Fibroblast of peridontal ligament (primary cell): Measurements from ENCODE around the gene SSUH2.
"Not testable (repeated sequence)": the region's sequence is repeated elsewhere in the genome, so short reads cannot be mapped to it uniquely, and the experiment has no call there.

Experiments
- DNase-seq: peaks from one replicate; pipeline ENCODE4 v3.0.0-alpha.2; 2010; ENCODE audit errors: extremely low read depth

SSUH2 gene, protein sequence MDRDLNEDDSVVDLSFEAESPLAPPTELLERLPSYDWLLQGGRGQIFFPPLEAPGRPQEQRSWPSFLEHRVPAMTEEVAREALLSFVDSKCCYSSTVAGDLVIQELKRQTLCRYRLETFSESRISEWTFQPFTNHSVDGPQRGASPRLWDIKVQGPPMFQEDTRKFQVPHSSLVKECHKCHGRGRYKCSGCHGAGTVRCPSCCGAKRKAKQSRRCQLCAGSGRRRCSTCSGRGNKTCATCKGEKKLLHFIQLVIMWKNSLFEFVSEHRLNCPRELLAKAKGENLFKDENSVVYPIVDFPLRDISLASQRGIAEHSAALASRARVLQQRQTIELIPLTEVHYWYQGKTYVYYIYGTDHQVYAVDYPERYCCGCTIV

DNA sequence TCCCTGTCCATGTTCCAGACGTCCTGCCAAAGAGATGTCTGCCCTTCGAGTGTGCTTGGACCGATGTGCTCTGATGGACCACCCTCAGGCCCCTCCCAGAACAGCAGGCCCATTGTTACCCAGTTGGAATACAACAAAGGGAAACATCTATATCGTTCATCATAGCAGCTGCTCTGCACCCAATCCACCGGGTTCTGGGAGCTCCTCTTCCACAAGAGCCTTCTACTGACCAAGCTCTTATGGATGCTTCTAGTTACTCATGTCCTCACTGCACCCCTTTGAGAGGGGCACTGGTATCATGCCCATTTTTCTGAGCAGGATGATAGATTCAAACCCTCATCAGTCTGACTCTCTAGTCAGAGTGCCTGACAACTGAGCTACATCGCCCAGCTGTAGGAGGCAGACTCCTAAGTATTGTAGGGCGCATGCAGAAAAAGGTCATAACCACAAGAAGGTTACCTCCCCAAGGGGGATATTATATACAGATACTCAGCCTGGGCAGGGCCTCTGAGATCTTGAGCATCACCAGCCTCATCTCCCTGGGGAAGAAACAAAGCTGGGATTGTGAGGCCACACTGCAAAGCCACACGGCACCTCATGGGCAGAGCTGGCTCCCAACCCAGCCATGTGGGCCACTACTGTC is at the start of gene SSUH2:
Gene SSUH2 (minus strand): TSS at position 51 of the 643 bp plus-strand sequence. CDS start 40 bp downstream, at position 11.
- no peak for DNase-seq

DNA sequence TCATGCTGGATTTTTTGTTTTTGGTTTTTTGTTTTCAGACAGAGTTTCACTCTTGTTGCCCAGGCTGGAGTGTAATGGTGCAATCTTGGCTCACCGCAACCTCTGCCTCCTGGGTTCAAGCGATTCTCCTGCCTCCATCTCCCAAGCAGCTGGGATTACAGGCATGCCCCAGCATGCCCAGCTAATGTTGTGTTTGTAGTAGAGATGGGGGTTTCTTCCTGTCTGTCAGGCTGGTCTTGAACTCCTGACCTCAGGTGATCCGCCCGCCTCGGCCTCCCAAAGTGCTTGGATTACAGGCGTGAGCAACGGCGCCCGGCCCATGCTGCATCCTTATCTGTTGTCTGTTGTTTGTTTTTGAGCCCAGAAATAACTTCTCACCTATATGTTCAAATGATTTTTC is 46.7 kb upstream of the SSUH2 start:
- not testable (repeated sequence) for DNase-seq

DNA sequence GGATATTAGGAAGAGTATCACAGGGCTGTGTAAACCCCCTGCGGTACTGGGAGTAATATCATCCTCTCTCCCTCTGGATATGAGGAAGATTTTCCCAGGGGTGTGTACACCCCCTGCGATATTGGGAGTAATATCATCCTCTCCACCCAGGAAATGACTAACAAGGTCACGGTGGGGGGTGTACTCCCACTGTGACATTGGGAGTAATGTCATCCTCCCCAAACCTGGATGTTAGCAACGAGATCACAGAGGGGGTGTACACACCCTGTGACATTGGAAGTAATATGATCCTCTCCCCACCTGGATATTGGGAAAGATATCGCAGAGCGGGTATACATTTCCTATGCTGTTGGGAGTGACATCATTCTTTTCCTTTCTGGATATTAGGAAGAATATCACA is 40.4 kb upstream of the SSUH2 start:
- not testable (repeated sequence) for DNase-seq

DNA sequence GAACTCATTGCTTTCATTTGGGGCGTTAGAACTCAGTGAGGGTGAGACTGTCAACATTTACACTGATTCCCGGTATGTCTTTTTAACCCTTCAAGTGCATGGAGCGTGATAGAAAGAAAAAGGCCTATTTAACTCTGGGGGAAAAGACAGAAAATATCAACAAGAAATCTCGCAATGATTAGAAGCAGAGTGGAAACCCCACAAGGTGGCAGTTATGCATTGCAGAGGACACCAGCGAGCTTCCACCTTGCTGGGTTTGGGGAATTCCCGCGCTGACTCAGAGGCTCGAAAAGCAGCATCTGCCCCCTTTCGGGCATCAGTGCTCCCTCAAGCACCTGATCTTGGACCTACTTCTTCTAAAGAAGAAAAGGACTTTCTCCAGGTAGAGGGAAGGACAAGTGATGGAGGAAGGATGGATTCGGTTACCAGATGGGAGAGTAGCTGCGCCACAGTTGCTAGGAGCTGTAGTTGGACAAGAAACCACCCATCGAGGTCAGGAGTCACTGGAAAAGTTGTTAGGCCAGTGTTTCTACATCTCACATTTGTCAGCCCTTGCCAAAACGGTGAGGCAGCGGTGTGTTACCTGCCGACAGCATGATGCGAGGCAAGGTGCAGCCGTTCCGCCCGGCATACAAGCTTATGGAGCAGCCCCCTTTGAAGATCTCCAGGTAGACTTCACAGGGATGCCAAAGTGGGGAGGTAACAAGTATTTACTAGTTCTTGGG is 38.4 kb upstream of the SSUH2 start:
- not testable (repeated sequence) for DNase-seq

DNA sequence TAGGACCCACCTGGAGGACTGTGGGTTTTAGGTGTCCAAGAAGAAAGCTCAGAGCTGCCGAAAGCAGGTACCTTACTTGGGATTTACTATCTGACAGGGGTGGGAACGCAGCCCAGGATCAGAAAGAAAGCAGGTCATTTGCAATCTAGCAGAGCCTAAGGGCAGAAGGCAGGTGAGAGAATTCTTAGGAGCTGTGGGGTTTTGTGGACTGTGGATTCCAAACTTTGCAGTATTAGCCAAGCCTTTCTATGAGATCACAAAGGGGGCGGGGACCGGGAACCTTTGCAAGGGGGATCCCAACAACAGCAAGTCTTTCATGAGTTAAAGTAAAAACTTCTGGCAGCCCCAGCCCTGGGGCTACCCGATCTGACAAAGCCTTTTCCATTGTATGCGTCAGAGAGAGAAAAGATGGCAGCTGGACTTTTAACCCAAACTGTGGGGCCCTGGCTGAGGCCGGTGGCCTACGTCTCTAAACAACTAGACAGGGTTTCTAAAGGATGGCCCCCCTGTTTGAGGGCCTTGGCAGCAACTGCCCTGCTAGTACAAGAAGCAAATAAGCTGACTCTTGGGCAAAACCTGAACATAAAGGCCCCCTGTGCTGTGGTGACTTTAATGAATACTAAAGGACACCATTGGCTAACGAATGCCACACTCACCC is 37.4 kb upstream of the SSUH2 start:
- DNase-seq, result not testable (repeated sequence)

DNA sequence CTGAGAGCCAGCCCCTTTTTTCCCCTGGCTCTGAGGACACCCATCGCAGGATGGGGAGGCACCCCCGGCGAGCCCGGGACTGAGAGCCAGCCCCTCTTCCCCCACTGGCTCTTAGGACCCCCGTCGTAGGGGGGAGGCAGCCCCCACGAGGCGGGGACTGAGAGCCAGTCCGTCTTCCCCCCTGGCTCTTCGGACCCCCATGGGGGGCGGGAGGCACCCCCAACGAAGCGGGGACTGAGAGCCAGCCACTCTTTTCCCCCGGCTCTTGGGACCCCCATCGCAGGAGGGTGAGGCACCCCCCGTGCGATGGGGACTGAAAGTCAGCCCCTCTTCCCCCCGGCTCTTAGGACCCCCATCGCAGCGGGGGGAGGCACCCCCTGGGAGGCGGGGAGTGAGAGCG is 36.8 kb upstream of the SSUH2 start:
- no peak for DNase-seq

DNA sequence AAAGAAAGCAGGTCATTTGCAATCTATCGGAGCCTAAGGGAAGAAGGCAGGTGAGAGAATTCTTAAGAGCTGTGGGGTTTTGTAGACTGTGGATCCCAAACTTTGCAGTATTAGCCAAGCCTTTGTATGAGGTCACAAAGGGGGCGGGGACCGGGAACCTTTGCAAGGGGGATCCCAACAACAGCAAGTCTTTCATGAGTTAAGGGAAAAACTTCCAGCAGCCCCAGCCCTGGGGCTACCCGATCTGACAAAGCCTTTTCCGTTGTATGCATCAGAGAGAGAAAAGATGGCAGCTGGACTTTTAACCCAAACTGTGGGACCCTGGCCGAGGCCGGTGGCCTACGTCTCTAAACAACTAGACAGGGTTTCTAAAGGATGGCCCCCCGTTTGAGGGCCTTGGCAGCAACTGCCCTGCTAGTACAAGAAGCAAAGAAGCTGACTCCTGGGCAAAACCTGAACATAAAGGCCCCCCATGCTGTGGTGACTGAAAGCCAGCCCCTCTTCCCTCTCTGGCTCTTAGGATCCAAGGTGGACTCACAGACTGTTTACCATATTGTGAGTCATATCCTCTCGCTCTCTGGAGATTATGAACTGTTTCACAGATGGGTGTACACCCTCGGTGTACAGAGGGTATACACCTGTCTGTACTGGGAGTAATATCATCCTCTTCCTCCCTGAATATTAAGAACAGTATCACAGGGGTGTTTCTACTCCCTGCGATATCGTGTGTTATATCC is 35.4 kb upstream of the SSUH2 start:
- not testable (repeated sequence) for DNase-seq

DNA sequence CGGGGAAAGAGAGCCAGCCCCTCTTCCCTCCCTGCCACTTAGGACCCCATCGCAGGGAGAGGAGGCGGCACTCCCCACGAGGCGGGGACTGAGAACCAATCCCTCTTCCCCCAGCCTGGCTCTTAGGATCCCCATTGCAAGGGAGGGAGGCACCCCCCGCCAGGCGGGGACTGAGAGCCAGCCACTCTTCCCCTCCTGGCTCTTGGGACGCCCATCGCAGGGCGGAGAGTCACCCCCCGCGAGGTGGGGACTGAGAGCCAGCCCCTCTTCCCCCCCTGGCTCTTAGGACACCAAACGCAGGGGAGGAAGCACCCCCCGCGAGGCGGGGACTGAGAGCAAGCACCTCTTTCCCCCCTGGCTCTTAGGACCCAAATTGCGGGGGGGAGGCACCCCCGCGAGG is 34.2 kb upstream of the SSUH2 start:
- no peak for DNase-seq

DNA sequence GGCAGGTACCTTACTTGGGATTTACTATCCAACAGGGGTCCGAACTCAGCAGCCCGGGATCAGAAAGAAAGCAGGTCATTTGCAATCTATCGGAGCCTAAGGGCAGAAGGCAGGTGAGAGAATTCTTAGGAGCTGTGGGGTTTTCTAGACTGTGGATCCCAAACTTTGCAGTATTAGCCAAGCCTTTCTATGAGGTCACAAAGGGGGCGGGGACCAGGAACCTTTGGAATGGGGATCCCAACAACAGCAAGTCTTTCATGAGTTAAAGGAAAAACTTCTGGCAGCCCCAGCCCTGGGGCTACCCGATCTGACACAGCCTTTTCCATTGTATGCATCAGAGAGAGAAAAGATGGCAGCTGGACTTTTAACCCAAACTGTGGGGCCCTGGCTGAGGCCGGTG is 32.7 kb upstream of the SSUH2 start:
- not testable (repeated sequence) for DNase-seq

DNA sequence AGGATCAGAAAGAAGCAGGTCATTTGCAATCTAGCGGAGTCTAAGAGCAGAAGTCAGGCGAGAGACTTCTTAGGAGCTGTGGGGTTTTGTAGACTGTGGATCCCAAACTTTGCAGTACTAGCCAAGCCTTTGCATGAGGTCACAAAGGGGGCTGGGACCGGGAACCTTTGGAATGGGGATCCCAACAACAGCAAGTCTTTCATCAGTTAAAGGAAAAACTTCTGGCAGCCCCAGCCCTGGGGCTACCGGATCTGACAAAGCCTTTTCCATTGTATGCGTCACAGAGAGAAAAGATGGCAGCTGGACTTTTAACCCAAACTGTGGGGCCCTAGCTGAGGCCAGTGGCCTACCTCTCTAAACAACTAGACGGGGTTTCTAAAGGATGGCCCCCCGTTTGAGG is 31.0 kb upstream of the SSUH2 start:
- DNase-seq, result not testable (repeated sequence)

DNA sequence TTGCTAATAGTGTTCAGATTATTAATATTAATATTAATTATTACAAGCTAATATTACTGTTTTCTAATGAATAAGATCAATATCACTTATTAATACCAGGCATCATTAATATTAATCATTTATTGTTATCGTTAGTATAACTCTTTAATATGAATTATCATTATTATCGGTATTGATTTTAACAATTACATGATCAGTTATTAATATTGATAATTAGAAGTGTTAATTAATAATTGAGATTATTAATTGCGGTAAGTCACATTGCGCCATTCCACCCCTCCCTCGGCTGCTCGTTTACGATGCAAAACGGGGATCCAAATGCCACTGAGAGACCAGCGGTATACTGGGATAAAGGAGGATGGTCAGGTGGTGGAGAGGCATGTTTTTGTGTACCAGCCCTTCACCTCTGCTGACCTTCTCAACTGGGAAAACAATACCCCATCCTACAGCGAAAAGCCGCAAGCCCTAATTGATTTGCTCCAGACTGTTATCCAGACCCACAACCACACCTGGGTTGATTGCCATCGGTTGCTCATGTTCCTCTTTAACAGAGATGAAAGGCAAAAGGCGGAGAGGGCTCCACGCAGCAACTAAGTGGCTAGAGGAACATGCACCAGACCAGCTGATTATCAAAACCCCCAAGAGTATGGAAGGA is 28.6 kb upstream of the SSUH2 start:
- no peak for DNase-seq

DNA sequence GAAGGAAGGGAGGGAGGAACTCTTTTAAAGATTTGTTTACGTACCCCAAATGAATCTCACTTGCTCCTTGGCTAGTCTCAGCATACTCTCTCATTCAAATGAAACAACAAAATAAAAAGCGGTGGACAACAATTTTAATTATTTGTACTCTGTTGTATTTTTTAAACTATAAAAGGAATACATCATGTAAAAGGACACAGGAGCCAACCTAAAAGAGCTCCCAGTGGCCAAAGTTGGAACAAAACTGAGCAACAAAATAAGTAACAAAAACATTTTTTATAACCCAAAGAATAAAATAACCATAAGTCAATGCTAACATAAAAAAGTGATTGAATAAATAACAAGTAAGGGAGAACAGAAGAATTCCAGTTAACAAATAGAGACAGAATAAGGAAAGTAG is 24.4 kb upstream of the SSUH2 start:
- DNase-seq, result no peak

DNA sequence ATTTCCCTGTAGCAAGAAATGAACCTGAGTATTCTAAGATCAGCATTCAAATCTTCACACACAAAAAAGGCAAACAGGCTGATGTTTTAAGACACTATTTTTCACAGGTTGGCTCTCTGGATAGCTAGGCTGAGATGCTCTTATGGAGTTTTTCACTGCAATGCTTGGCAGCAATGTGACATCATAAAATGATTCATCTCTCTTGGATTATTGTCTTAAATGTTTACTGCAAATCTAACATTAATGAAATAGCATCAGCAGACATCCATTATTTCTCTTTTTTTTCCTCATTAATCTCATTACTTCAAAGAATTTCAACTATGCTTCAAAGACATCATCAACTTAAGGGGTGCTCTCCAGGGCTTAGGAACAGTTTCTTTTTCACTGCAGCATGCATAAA is 23.6 kb upstream of the SSUH2 start:
- no peak for DNase-seq

DNA sequence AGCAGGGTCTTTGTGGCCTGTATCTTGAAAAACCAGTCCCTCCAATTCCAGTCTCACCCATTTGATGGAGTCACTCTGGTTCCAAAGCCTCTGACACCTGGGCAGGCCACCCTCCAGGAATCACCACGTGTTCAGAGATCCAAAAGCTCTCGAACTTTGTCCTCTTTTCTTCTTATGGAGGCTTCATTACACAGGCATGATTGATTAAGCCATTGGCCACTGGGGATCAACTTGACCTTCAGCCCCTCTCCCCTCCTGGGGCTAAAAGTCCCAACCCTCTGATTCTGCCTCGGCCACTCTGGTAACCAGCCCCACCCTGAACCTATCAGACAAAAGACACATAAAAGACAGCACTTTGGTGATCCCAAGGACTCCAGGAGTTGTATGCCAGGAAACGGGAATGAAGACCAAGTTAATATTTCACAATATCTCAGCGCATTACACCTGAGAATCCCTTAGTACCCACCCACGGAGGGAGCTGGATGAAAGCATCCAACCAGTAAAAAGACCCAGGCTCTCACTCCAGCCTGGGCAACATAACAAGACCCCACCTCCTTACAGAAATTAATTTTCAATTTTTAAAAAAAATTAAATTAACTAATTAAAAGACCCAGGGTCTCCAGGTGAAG is 23.0 kb upstream of the SSUH2 start:
- no peak for DNase-seq

DNA sequence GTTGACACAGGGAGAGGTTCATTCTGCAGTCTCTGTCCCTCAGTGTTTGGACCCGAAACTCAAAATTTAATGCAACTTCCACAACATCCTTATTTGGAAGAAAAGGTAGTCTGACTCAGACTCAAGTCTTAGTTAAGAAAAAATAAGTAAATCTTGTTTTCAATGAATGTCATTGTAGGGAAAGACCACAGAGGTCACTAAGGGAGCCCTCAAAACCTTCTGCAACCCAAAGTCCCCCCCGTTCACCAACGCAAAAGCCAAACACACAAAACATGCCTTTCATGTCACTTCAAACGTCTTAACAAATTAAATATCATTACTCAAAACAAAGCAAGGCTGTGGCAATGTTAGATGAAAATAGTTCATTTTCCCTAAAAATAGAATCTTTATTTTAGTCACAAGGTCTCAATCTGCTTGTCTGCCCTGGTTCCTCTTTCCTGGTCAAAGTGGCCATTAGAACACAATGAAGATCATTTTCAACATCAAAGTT is 20.9 kb upstream of the SSUH2 start:
- DNase-seq, result no peak

DNA sequence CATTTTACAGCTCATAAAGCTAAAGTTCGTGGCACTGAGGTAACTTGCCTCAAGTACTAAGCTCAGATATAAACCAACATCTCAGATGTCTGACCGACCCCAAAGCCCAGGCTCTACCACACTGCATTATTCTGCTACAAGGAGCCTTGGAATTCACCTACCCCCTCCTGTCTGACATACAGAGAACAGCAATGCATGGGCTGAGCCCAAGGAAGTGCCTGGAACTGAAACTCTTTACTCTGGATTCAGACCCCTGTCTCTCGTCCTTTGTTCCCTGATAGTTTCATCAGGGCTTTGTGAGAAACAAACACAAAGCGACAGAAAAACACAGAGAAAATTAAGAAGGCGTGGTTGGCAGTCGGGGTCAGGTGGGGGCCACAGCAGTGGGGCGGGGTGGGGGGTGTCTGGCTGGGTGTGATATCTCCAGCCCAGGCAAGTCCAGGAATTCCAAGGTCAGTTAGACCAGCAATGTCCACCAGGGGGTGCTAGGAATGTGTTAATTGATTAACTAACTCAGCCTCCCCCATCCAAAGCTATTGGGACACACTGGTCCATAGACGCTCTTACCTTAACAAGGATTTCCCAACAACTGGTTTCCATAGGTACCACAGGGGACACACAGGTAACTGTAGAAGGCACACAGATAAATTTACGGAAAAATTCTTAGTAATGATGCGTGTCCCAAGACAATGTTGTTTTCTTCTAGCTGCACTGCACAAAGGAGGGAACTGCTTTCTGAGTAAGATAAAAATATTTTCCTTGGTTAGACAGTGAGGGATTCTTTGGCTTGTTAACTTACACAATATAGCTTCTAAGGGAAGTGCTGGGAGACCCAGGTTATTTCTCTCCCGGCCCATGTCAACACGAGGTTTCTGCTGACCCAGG is 18.8 kb upstream of the SSUH2 start:
- DNase-seq, result peak; percentile 71

DNA sequence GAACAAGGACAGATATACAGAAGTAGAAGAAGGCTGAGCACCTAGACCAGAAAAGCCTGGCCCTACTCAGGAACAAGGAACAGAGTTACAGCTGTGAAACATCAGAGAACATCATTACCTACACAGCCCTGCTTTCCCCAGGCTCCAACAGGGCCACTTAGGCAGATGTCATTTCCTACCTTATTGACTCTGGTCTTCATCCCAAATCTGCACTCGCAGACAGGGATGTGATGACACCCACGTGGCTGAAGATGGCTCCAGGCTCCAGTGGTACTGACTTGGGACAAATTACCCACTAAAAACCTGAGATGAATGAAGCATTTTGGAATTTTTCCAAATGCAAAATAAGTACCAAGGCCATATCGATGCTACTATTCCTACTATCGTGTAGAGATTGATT is 18.0 kb upstream of the SSUH2 start:
- no peak for DNase-seq

DNA sequence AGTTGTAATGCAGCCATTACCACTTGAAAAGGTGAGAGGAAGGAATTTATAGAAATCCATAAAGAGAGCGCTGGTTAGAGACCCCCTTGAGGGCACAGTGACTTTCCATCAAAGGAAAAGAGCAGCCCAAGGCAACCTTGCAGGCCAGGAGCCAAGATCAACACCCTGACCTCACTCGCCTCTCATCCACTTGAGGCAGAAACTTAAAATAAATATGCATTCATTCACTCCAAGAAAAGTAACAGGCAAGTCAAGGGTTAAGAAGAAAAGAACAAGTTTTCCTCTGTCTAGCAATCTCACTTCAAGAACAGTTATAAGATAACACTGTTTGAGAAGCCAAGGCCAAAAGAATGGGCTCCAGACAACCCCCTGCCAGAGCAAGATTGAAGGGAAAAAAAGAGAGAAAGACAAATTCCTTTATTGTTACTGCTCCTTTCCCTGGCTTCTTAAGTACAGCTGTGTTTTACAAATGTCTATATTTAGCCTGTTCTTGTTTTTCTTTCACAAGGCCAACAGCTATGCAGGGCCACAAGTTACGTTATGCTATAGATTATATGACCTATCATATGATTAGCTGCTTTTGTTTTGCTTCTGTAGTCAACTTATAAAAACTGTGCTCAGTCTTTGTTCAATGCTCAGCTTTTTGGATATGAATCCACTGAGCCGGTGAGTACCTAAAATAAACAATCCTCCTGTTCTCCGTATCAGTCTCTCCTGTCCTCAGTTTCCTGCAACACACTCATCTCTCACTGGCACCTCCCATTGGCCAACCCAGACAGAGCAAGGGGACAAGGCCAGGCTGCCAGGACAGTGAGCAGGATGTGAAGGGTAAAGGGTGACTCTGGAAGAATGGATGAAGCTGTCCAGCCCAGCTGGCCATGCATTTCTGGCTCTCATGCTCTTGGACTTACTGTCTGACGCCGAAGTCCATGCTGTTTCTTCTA is 15.8 kb upstream of the SSUH2 start:
- DNase-seq, result peak; percentile 44
